HG03558 (cell line): Measurements from ENCODE around the gene CLVS2.

Experiments
- ATAC-seq: cut with Tn5 transposase; IDR thresholded peaks from one replicate; pipeline ENCODE4 v1.9.1; 2021; ENCODE audit warnings: moderate number of reproducible peaks; ENCODE audit not compliant: unreplicated experiment; ENCODE audit errors: extremely low read depth

The CLVS2 gene

GRCh38 chr6:122995921-122996793 lies at the start of gene CLVS2:
Gene CLVS2, plus strand, starts transcription at chr6:122996235. Its CDS starts 1,543 bp downstream, at chr6:122997778.
- ATAC-seq: no peak

GRCh38 chr6:122947355-122947754 lies 48.7 kb upstream of the CLVS2 start:
- ATAC-seq: no peak

GRCh38 chr6:122953766-122954165 lies 42.3 kb upstream of the CLVS2 start:
- no peak for ATAC-seq

GRCh38 chr6:122956376-122956775 lies 39.7 kb upstream of the CLVS2 start:
- no peak for ATAC-seq

- no peak for ATAC-seq
Observed at GRCh38 chr6:122962000-122962624, 33.9 kb upstream of the CLVS2 start.

- ATAC-seq: no peak
Observed at GRCh38 chr6:122969999-122970533, 26.0 kb upstream of the CLVS2 start.

GRCh38 chr6:122977180-122977579 lies 18.9 kb upstream of the CLVS2 start:
- no peak for ATAC-seq

GRCh38 chr6:122984393-122984792 lies 11.6 kb upstream of the CLVS2 start:
- ATAC-seq: no peak

GRCh38 chr6:122994256-122994655 lies 1.8 kb upstream of the CLVS2 start:
- no peak for ATAC-seq

GRCh38 chr6:122996794-122997505 lies 915 bp downstream of the CLVS2 start:
- ATAC-seq: no peak

- no peak for ATAC-seq
Observed at GRCh38 chr6:122997541-122998150, 1.6 kb downstream of the CLVS2 start.

- ATAC-seq: no peak
Observed at GRCh38 chr6:122998403-122998975, 2.5 kb downstream of the CLVS2 start.

GRCh38 chr6:123000244-123000770 lies 4.3 kb downstream of the CLVS2 start:
- no peak for ATAC-seq

GRCh38 chr6:123001540-123001939 lies 5.5 kb downstream of the CLVS2 start:
- ATAC-seq: no peak

GRCh38 chr6:123007885-123008284 lies 11.8 kb downstream of the CLVS2 start:
- ATAC-seq: no peak

- ATAC-seq: no peak
Observed at GRCh38 chr6:123009059-123009458, 13.0 kb downstream of the CLVS2 start.

- ATAC-seq: no peak
Observed at GRCh38 chr6:123014835-123015234, 18.8 kb downstream of the CLVS2 start.

- no peak for ATAC-seq
Observed at GRCh38 chr6:123016431-123017103, 20.5 kb downstream of the CLVS2 start.

GRCh38 chr6:123017104-123017682 lies 21.2 kb downstream of the CLVS2 start:
- no peak for ATAC-seq
